Stimulated activated memory B cell treated with anti-CD40 and anti-IgM and Interleukin-4, amounts not matched to agents 10 μg/mL and 1 μg/mL and 100 μg/mL, for 72 hours (primary cell): ENCODE results near the gene CFDP1.

Source experiments
- ATAC-seq: fragments of 150-1000 bp; cut with Tn5 transposase; 2 replicates; pipeline ENCODE4 v1.10.0; 2021
- H3K27ac Mint-ChIP-seq: one replicate; pipeline ENCODE4 v1.8.0; 2022; ENCODE audit warnings: mild to moderate bottlenecking, mixed read lengths
- H3K27me3 Mint-ChIP-seq: one replicate; pipeline ENCODE4 v1.8.0; 2022; ENCODE audit warnings: mixed read lengths
- H3K36me3 Mint-ChIP-seq: one replicate; pipeline ENCODE4 v1.8.0; 2022; ENCODE audit warnings: mixed read lengths
- H3K4me1 Mint-ChIP-seq: one replicate; pipeline ENCODE4 v1.8.0; 2022; ENCODE audit warnings: mixed read lengths
- H3K4me3 Mint-ChIP-seq: one replicate; pipeline ENCODE4 v1.8.0; 2022; ENCODE audit warnings: mild to moderate bottlenecking, moderate library complexity, mixed read lengths
- H3K9me3 Mint-ChIP-seq: one replicate; pipeline ENCODE4 v1.8.0; 2022; ENCODE audit warnings: mixed read lengths

CFDP1 gene

GRCh38 chr16:75311383-75311938 lies 121.8 kb downstream of the CFDP1 start:
- Mint-ChIP-seq H3K27ac (no peak overlapping the region), H3K4me1 (no peaks in the 10 kb centered on the region), H3K27me3 (no peaks in the 10 kb centered on the region), H3K36me3 (peaks cover 52% of the 10 kb centered on the region), H3K9me3 (no peaks in the 10 kb centered on the region), H3K4me3 (no peak overlapping the region)
- no peak for ATAC-seq

DNA sequence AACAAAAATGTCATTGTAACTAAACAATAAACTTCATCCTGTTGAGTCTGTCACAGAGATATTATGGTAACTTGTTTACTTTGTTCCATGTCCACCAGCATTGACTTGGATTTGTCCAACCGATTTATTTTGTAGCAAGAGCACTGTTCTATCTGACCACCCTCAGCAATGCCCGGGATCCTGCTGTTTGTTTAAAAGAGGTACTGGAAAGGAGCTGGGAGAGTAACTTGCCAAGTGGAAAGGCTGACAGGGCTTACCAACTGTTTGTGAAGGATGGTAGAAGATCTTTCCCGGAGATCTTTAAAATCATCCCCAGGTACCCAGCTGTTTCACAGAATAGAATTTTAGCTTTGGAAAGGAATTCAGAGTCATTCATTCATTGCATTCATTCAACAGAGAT lies 122.8 kb downstream of the CFDP1 start:
- no peaks in the 10 kb centered on the region for H3K4me1 Mint-ChIP-seq
- no peaks in the 10 kb centered on the region for H3K9me3 Mint-ChIP-seq
- ATAC-seq, result no peak
- H3K36me3 Mint-ChIP-seq, result peaks cover 46% of the 10 kb centered on the region
- H3K4me3 Mint-ChIP-seq, result no peak overlapping the region
- no peak overlapping the region for H3K27ac Mint-ChIP-seq
- no peaks in the 10 kb centered on the region for H3K27me3 Mint-ChIP-seq

GRCh38 chr16:75309899-75310430 lies 123.3 kb downstream of the CFDP1 start:
- H3K9me3 Mint-ChIP-seq, result no peaks in the 10 kb centered on the region
- peaks cover 48% of the 10 kb centered on the region for H3K36me3 Mint-ChIP-seq
- no peak overlapping the region for H3K4me3 Mint-ChIP-seq
- no peak for ATAC-seq
- H3K27me3 Mint-ChIP-seq, result no peaks in the 10 kb centered on the region
- H3K4me1 Mint-ChIP-seq, result no peaks in the 10 kb centered on the region
- H3K27ac Mint-ChIP-seq, result no peak overlapping the region

- no peak overlapping the region for H3K27ac Mint-ChIP-seq
- ATAC-seq, result no peak
- H3K4me1 Mint-ChIP-seq, result no peaks in the 10 kb centered on the region
- peaks cover 52% of the 10 kb centered on the region for H3K36me3 Mint-ChIP-seq
- H3K4me3 Mint-ChIP-seq, result no peak overlapping the region
- H3K9me3 Mint-ChIP-seq, result no peaks in the 10 kb centered on the region
- no peaks in the 10 kb centered on the region for H3K27me3 Mint-ChIP-seq
Observed at GRCh38 chr16:75309156-75309555, 124.1 kb downstream of the CFDP1 start.

DNA sequence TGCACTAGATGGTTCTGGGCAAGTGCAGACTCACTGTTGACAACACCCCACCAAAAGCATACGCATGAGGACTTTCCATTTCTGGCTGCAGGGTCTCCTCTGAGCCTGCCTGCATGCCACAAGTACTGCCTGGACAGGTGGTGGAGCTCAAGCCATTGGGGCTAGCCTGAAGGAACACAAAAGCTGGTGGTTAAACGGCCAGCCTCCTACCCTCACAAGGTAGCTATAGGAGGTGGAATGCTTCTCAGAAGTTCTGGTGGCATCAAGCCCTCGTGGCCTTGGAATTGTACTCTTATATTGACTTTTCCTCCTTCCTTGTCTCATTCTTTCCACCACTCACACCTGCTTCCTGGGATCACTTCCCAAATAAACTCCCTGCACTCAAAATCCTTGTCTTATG lies 125.3 kb downstream of the CFDP1 start:
- Mint-ChIP-seq H3K36me3 (peaks cover 51% of the 10 kb centered on the region), H3K4me1 (no peaks in the 10 kb centered on the region), H3K4me3 (no peak overlapping the region), H3K27me3 (no peaks in the 10 kb centered on the region), H3K27ac (no peak overlapping the region), H3K9me3 (no peaks in the 10 kb centered on the region)
- no peak for ATAC-seq

DNA sequence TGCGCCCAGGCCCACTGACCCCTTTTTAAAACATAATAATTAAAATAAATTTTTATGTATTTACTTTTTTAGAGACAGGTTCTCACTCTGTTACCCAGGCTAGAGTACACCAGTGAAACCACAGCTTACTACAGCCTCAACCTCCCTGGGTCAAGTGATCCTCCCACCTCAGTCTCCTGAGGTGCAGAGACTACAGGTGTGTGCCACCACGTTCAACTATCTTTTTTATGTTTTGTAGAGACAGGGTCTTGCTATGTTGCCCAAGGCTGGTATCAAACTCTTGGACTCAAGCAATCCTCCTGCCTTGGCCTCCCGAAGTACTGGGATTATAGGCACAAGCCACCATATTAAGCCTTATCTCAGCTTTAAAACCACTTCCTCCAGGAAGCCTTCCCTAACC lies 125.8 kb downstream of the CFDP1 start:
- Mint-ChIP-seq H3K36me3 (peaks cover 52% of the 10 kb centered on the region), H3K4me3 (no peak overlapping the region), H3K4me1 (no peaks in the 10 kb centered on the region), H3K9me3 (no peaks in the 10 kb centered on the region), H3K27me3 (no peaks in the 10 kb centered on the region), H3K27ac (no peak overlapping the region)
- no peak for ATAC-seq

GRCh38 chr16:75306099-75306762 lies 127.1 kb downstream of the CFDP1 start:
- H3K36me3 Mint-ChIP-seq, result peaks cover 65% of the 10 kb centered on the region
- ATAC-seq, result no peak
- H3K27ac Mint-ChIP-seq, result no peak overlapping the region
- H3K9me3 Mint-ChIP-seq, result no peaks in the 10 kb centered on the region
- H3K4me3 Mint-ChIP-seq, result no peak overlapping the region
- H3K27me3 Mint-ChIP-seq, result no peaks in the 10 kb centered on the region
- no peaks in the 10 kb centered on the region for H3K4me1 Mint-ChIP-seq

GRCh38 chr16:75305364-75306098 lies 127.8 kb downstream of the CFDP1 start:
- no peak overlapping the region for H3K4me3 Mint-ChIP-seq
- peak; percentile 64 for ATAC-seq
- H3K27ac Mint-ChIP-seq, result no peak overlapping the region
- H3K27me3 Mint-ChIP-seq, result no peaks in the 10 kb centered on the region
- H3K4me1 Mint-ChIP-seq, result no peaks in the 10 kb centered on the region
- no peaks in the 10 kb centered on the region for H3K9me3 Mint-ChIP-seq
- peaks cover 69% of the 10 kb centered on the region for H3K36me3 Mint-ChIP-seq

DNA sequence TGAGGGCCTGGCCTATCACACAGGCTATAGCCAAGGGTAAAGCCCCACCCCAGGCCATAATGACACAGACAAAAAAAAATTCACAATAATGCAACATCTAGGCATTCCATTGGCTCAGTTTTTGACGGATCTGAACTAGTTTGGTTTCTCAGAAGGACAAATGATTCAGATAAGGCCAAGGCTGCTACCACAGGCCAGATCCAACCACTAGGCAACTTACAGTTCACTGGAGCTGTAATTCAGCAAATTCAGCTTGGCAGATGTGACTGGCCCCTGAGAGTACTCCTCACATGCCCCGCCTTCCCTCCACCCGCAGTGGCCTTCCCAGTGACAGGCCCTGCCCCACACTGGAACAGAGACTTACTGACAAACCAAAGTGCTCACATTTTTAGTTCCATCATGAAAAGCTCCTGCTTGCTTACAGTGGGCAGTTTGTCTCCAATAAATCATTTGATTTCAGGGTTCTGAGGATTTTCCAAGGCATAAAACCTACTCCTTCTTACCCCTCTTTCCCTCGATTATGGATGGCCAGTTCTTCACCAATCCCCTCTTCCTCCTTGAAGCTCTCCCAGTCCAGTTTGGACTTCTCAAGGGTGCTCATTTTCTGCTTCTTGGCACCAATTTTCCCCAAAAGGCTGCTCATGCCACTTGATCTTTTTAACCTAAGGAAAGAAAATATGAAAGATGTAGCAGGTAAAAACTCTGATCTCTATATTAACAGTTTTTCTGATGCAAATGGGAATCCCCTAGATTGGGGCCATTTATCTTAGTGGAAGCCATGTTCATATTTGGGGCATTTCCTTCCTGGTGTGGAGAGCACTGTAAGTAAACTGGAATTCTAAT lies 128.6 kb downstream of the CFDP1 start:
- Mint-ChIP-seq H3K36me3 (peaks cover 69% of the 10 kb centered on the region), H3K9me3 (no peaks in the 10 kb centered on the region), H3K27ac (no peak overlapping the region), H3K27me3 (no peaks in the 10 kb centered on the region), H3K4me3 (no peak overlapping the region), H3K4me1 (no peaks in the 10 kb centered on the region)
- ATAC-seq, result no peak

DNA sequence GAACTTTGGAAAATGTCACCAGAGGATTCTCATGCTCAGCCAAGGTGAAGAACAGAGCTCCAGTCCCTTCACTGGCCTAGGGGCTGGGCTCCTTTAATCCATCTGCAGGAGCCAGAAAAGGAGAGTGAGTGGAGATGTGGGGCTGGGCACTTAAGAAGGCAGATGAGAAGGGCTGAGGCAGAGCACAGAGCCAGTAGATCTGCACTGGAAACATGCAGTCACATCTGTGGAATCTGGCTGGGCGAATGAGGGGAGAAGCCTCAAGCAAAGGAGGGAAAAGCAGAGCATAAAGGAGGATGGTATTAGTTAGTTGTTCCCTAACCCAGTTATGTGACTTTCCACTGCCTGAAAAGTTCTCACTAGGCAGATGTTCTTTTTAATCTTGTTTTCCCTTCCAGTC lies 131.5 kb downstream of the CFDP1 start:
- Mint-ChIP-seq H3K4me1 (no peaks in the 10 kb centered on the region), H3K27ac (no peak overlapping the region), H3K27me3 (no peaks in the 10 kb centered on the region), H3K36me3 (peaks cover 80% of the 10 kb centered on the region), H3K9me3 (no peaks in the 10 kb centered on the region), H3K4me3 (no peak overlapping the region)
- no peak for ATAC-seq

- Mint-ChIP-seq H3K36me3 (peaks cover 78% of the 10 kb centered on the region), H3K27ac (no peak overlapping the region), H3K9me3 (no peaks in the 10 kb centered on the region), H3K4me1 (no peaks in the 10 kb centered on the region), H3K4me3 (no peak overlapping the region), H3K27me3 (no peaks in the 10 kb centered on the region)
- no peak for ATAC-seq
Observed at GRCh38 chr16:75298267-75298666, 135.0 kb downstream of the CFDP1 start.

DNA sequence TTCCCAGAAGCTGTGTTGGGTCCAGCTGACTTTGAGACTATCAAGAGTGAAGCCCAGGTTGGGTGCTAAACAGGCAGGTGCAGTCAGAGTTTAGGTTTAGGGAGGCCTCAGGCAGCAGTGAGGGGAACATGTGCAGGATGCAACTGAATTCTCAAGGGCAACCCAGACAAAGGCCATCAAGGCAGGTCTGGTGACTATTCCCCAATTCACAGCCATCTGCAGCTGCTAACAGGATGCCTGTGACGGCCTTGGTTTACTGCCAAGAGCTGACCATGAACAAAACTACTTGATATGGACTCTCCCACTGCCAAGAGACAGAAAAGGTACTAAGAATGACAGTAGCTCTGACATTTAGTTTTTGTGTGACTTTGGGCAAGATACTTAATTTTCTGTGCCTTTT lies 136.7 kb downstream of the CFDP1 start:
- no peaks in the 10 kb centered on the region for H3K4me1 Mint-ChIP-seq
- H3K27me3 Mint-ChIP-seq, result no peaks in the 10 kb centered on the region

GRCh38 chr16:75294773-75295459 lies 138.4 kb downstream of the CFDP1 start:
- H3K27ac Mint-ChIP-seq, result no peak overlapping the region
- no peaks in the 10 kb centered on the region for H3K4me1 Mint-ChIP-seq
- H3K4me3 Mint-ChIP-seq, result no peak overlapping the region
- no peaks in the 10 kb centered on the region for H3K27me3 Mint-ChIP-seq
- no peaks in the 10 kb centered on the region for H3K9me3 Mint-ChIP-seq
- peaks cover 82% of the 10 kb centered on the region for H3K36me3 Mint-ChIP-seq
- no peak for ATAC-seq

More for the DNA sequence above, 136.7 kb downstream of the CFDP1 start:
- Mint-ChIP-seq H3K36me3 (peaks cover 85% of the 10 kb centered on the region), H3K4me3 (no peak overlapping the region), H3K9me3 (no peaks in the 10 kb centered on the region), H3K27ac (no peak overlapping the region)
- ATAC-seq, result no peak

- Mint-ChIP-seq H3K27me3 (no peaks in the 10 kb centered on the region), H3K4me1 (no peaks in the 10 kb centered on the region), H3K9me3 (no peaks in the 10 kb centered on the region), H3K36me3 (peaks cover 74% of the 10 kb centered on the region), H3K4me3 (no peak overlapping the region), H3K27ac (no peak overlapping the region)
- no peak for ATAC-seq
Observed at GRCh38 chr16:75293772-75294171, 139.5 kb downstream of the CFDP1 start.

- Mint-ChIP-seq H3K4me3 (no peak overlapping the region), H3K36me3 (peaks cover 74% of the 10 kb centered on the region), H3K27me3 (no peaks in the 10 kb centered on the region), H3K9me3 (no peaks in the 10 kb centered on the region), H3K4me1 (no peaks in the 10 kb centered on the region), H3K27ac (no peak overlapping the region)
- ATAC-seq, result no peak
Observed at GRCh38 chr16:75293173-75293572, 140.1 kb downstream of the CFDP1 start.
